Activated CD4-positive, alpha-beta memory T cell treated with anti-CD3 and anti-CD28 coated beads, Interleukin-2, amount 10 ng/mL, durations not matched to agents 7 days and 5 days (primary cell): ENCODE results near the gene STARD10. TPM values are rescaled to one million over a fixed set of nuclear protein-coding genes. Genes with fewer than 3 reads are reported as not detected.
"Not testable (repeated sequence)": the region's sequence is repeated elsewhere in the genome, so short reads cannot be mapped to it uniquely, and the experiment has no call there.

Source experiments
- CTCF ChIA-PET: fragments of 350-600 bp; sonication (Branson Sonifier 250); formaldehyde crosslinking; loops from one replicate; lab custom pipeline; 2021; ENCODE audit warnings: antibody characterized with exemption, inconsistent platforms; lab: Charles Lee
- POLR2A ChIA-PET: fragments of 350-600 bp; sonication (Branson Sonifier 250); formaldehyde crosslinking; loops from one replicate; lab custom pipeline; 2021; ENCODE audit warnings: antibody characterized with exemption; lab: Charles Lee
- DNase-seq: peaks from one replicate; pipeline ENCODE4 v3.0.0-alpha.2; 2020
- H3K27ac Mint-ChIP-seq: one replicate; pipeline ENCODE4 v1.8.0; 2021; ENCODE audit warnings: mild to moderate bottlenecking, mixed read lengths
- H3K27me3 Mint-ChIP-seq: one replicate; pipeline ENCODE4 v1.8.0; 2021; ENCODE audit warnings: mixed read lengths
- H3K36me3 Mint-ChIP-seq: one replicate; pipeline ENCODE4 v1.8.0; 2021; ENCODE audit warnings: low read depth, mixed read lengths
- H3K4me1 Mint-ChIP-seq: one replicate; pipeline ENCODE4 v1.8.0; 2021; ENCODE audit warnings: mixed read lengths
- H3K4me3 Mint-ChIP-seq: one replicate; pipeline ENCODE4 v1.8.0; 2021; ENCODE audit warnings: mild to moderate bottlenecking, mixed read lengths
- H3K9me3 Mint-ChIP-seq: one replicate; pipeline ENCODE4 v1.8.0; 2021; ENCODE audit warnings: mixed read lengths
- total RNA-seq, 2 experiments: library from RNA; stranded (reverse); gene quantifications; one replicate each; pipeline ENCODE4 v1.2.3, GENCODE V29; 2021

STARD10 gene
- total RNA-seq, 2 experiments from 2014 or later = 11.3 to 11.6 TPM

DNA sequence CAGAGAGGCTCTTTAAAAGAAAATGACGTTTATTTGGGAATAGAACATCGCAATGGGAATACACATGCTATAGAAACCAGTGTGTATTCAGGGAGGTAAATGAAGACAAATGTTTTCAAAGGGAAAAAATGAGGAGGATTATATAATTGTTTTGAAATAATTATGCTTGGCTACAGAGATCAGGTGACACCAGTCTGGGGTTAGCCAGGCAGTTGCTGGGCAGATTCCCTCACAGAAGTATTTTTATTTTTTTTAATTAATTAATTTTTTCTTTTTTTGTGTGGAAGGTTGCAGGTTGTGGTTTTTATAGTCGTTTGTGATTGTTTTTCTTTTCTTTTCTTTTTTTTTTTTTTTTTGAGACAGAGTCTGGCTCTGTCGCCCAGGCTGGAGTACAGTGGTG is 5.6 kb upstream of the STARD10 start:
- ChIA-PET POLR2A (interaction anchor here (1.1 kb wide), 1 partner anchor 75 kb away, joined by 3 read pairs; no protein-coding TSS in a partner anchor), CTCF (no interaction called here)
- Mint-ChIP-seq H3K27me3 (no peaks in the 10 kb centered on the region), H3K9me3 (no peaks in the 10 kb centered on the region), H3K36me3 (peaks cover 4% of the 10 kb centered on the region), H3K4me3 (no peak overlapping the region), H3K27ac (no peak overlapping the region), H3K4me1 (peaks cover 5% of the 10 kb centered on the region)
- no peak for DNase-seq

DNA sequence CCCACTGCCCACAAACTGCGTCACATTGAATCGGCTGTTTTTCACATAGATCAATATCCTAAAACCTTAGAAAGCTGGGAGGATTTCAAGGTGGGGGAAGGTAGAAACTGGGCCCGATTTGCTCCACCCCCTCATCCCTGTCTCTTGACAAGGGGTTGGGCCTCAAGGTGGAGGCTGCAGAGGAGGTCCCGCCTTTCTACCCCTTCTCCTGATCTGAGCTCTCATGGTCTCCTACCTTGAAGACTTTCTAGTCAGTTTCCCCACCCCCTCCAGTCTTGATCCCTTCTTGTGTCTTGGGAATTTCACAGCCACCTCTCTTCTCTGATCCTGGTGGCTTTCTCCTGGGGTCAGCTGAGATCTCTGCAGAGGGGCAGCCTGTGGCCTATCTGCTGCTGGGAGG is 4.5 kb upstream of the STARD10 start:
- POLR2A ChIA-PET = interaction anchor here (0.8 to 1.3 kb wide), 4 partner anchors 12 to 73 kb away, joined by 4 to 5 read pairs (median 4); no protein-coding TSS in a partner anchor
- no peaks in the 10 kb centered on the region for H3K9me3 Mint-ChIP-seq

DNA sequence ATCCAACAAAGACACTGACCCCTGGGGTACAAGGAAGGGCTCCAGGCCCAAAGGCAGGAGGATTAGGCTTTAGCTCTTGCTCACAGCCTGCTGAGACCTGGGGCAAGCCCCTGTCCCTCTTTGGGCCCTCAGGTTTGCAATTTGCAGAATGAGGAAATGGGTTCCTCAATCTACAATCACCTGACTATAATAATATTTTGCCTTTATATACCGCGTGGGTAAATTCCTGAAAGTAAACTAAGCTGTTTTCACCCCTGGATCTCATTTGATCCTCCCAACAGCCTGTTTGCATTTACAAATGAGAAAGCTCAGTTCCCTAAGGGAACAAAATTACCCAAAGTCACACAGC is 797 bp downstream of the STARD10 start:
- no peak for DNase-seq
- CTCF ChIA-PET = interaction anchor here (0.6 to 4.3 kb wide), 17 partner anchors 15 to 385 kb away, joined by 3 to 70 read pairs (median 3); partner anchors contain the start of genes ATG16L2 and FCHSD2
- no peaks in the 10 kb centered on the region for H3K27me3 Mint-ChIP-seq
- POLR2A ChIA-PET = interaction anchor here (1.0 to 3.9 kb wide), 6 partner anchors 11 to 350 kb away, joined by 3 to 54 read pairs (median 6); partner anchors contain the start of genes ATG16L2 and FCHSD2
- H3K27ac Mint-ChIP-seq = peak overlapping the region; percentile 96
- peak overlapping the region; percentile 93 for H3K4me3 Mint-ChIP-seq
- no peaks in the 10 kb centered on the region for H3K36me3 Mint-ChIP-seq
- H3K4me1 Mint-ChIP-seq = peaks cover 25% of the 10 kb centered on the region
- no peaks in the 10 kb centered on the region for H3K9me3 Mint-ChIP-seq

More for the DNA sequence above, 4.5 kb upstream of the STARD10 start:
- H3K27ac Mint-ChIP-seq = no peak overlapping the region
- no peaks in the 10 kb centered on the region for H3K27me3 Mint-ChIP-seq
- H3K36me3 Mint-ChIP-seq = peaks cover 4% of the 10 kb centered on the region
- no peak overlapping the region for H3K4me3 Mint-ChIP-seq
- H3K4me1 Mint-ChIP-seq = peaks cover 11% of the 10 kb centered on the region
- CTCF ChIA-PET = interaction anchor here (0.6 kb wide), 1 partner anchor 12 kb away, joined by 9 read pairs; no protein-coding TSS in a partner anchor
- no peak for DNase-seq

DNA sequence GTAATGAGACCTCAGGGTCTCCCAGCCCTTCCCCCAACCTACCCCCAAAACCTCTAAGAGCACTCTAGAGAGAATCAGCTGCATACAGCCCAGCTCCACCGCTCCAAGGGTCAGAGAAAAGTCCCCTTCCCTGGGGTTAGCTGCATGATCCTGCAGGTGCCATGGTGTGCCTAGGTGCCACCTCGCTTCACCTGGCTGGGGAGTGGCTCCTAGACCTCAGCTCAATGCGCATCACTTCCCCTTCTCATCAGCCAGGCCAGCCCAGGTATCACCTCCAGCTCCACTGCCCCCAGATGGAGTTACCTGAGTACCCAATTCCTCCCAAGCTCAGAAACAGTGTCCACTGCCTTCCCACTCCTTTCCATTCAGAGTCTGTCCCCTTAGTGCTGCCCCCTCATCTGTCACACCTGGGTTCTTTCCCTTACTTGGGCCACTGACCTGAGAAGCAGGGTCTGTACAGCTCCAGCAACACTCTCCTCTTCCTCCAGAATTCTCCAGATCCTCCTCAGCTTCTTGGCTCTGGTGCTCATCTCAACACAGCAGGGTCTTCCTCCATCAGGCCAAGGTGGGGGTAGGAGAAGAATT is 1.3 kb downstream of the STARD10 start:
- peak overlapping the region; percentile 96 for H3K27ac Mint-ChIP-seq
- POLR2A ChIA-PET = interaction anchor here (1.0 to 3.9 kb wide), 6 partner anchors 10 to 350 kb away, joined by 3 to 54 read pairs (median 6); partner anchors contain the start of genes ATG16L2 and FCHSD2
- H3K36me3 Mint-ChIP-seq = no peaks in the 10 kb centered on the region
- CTCF ChIA-PET = interaction anchor here (0.6 to 4.3 kb wide), 15 partner anchors 19 to 385 kb away, joined by 3 to 70 read pairs (median 3); partner anchors contain the start of genes ATG16L2 and FCHSD2
- peaks cover 29% of the 10 kb centered on the region for H3K4me1 Mint-ChIP-seq
- no peaks in the 10 kb centered on the region for H3K9me3 Mint-ChIP-seq
- H3K4me3 Mint-ChIP-seq = no peak overlapping the region
- H3K27me3 Mint-ChIP-seq = no peaks in the 10 kb centered on the region
- DNase-seq = no peak

DNA sequence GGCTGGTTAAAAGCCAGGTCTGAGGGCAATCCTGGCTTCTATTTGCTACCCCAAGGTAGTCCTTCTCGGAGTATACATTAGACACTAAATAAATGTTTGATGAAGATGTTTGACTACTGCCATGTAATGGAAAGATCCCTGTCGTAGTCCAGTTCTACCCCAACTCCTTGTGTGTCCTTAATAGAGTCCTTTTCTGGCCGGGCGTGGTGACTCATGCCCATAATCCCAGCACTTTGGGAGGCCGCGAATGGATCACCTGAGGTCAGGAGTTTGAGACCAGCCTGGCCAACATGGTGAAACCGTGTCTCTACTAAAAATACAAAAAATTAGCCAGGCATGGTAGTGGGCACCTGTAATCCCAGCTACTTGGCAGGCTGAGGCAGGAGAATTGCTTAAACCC is 2.6 kb downstream of the STARD10 start:
- H3K27me3 Mint-ChIP-seq, H3K9me3 Mint-ChIP-seq, H3K27ac Mint-ChIP-seq, DNase-seq, H3K36me3 Mint-ChIP-seq, H3K4me3 Mint-ChIP-seq, CTCF ChIA-PET: not testable (repeated sequence)
- peaks cover 29% of the 10 kb centered on the region for H3K4me1 Mint-ChIP-seq
- POLR2A ChIA-PET = interaction anchor here (1.0 kb wide), 1 partner anchor 22 kb away, joined by 3 read pairs; no protein-coding TSS in a partner anchor

DNA sequence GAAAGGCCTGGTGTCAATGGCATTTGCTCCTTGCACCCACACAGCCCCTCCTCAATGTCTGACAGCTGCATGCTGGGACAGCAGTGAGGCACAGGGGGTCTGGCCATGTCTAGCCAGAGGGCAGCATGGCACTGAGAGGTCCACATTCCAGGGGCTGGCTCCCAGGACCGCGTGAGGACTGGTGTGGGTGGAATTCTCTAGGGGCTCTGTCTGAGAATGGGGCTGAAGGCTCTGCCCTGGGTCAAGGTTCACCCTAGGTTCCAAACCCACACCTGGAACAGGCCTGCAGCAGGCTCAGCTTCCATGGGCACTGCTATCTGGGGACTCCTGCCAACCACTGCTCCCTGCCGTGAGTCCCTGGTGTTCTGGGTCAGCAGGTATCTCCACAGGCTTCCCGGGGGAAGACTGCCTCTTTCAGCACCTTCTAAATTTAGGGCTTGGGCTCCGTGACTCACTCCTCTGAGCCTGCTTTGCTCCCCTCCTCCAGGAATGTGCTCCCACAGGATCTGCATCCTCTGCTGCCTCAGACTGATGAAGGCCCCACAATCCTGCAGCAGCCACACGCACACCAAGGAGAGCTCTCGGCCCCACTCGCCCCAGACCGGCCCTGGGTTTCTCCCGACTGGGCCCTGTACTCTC is 4.2 kb downstream of the STARD10 start:
- no peak for DNase-seq
- Mint-ChIP-seq H3K36me3 (no peaks in the 10 kb centered on the region), H3K27ac (no peak overlapping the region), H3K27me3 (no peaks in the 10 kb centered on the region), H3K4me3 (no peak overlapping the region), H3K4me1 (peaks cover 26% of the 10 kb centered on the region), H3K9me3 (no peaks in the 10 kb centered on the region)
- CTCF ChIA-PET = interaction anchor here (1.2 to 2.2 kb wide), 2 partner anchors 23 to 65 kb away, joined by 3 to 11 read pairs; no protein-coding TSS in a partner anchor
- POLR2A ChIA-PET = interaction anchor here (0.6 kb wide), 1 partner anchor 85 kb away, joined by 3 read pairs; no protein-coding TSS in a partner anchor

DNA sequence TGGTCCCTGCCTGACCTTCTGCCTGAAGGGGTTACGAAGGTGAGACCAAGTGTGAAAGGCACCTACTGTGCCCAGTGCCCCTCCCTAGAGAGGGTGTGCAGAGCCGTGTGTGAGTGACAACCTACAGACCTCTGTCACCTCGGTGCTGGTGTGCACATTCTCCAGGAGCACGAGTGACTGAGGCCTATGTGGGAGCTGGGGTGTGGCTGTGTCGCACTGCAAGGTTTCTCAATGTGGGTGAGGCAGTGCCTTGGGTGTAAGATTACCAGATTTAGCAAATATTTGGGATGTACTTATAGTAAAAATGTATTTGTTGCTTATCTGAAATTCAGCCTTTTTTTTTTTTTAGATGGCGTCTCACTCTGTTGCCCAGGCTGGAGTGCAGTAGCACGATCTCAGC is 5.6 kb downstream of the STARD10 start:
- Mint-ChIP-seq H3K4me1 (peaks cover 17% of the 10 kb centered on the region), H3K27me3 (no peaks in the 10 kb centered on the region), H3K36me3 (no peaks in the 10 kb centered on the region), H3K27ac (no peak overlapping the region), H3K9me3 (no peaks in the 10 kb centered on the region), H3K4me3 (no peak overlapping the region)
- no peak for DNase-seq
- ChIA-PET POLR2A (interaction anchor here (1.0 kb wide), 1 partner anchor 25 kb away, joined by 3 read pairs; no protein-coding TSS in a partner anchor), CTCF (interaction anchor here (1.3 kb wide), 1 partner anchor 63 kb away, joined by 5 read pairs; no protein-coding TSS in a partner anchor)

DNA sequence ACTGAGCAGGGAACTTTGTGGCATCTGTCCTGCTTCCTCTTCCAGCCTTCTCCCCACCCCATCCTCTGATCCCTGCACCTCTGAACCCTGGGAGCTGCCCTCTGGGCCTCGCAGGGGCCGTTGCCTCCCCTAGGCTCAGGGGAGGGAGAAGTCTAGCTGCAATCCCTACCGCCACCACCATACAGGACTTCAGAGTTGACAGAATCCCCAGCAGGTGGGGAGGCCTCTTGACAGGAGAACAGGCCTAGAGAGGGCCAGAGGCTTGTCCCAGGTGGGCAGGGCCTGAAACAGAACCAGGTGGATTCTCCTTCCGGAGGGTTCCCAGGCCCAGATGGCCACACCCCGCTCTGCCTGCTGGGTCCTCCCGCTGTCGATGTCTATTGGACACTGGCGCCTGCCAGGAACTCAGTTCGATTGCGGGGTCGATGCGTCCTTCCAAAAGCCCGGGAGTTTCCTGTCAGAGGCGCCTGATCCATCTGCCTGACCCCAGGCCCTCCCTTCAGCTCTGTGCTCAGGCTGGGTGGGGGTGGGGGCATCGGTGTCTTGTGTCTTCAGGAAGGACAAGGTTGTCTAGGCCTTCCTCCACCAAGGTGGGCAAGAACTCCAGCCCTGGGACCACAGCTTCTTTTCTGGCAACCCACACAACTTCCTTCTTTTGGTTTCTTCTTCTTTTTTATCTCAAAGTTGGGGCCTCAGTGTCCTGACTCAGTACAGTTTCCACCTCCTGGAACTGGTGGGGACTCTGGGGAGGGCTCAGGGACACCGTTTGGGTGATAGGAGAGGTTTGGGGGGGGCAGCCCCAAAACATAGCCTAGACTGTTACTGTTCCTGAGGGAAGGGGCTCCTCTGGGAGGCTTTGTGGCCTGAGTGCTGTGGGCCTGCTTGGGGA is 6.4 kb downstream of the STARD10 start:
- ChIA-PET CTCF (interaction anchor here (1.0 to 1.8 kb wide), 4 partner anchors 26 to 395 kb away, joined by 3 to 5 read pairs (median 4); no protein-coding TSS in a partner anchor), POLR2A (interaction anchor here (0.9 to 1.3 kb wide), 2 partner anchors 26 to 390 kb away, joined by 3 to 4 read pairs; no protein-coding TSS in a partner anchor)
- no peak for DNase-seq
- Mint-ChIP-seq H3K36me3 (no peaks in the 10 kb centered on the region), H3K27ac (no peak overlapping the region), H3K4me1 (peaks cover 12% of the 10 kb centered on the region), H3K4me3 (no peak overlapping the region), H3K27me3 (no peaks in the 10 kb centered on the region), H3K9me3 (no peaks in the 10 kb centered on the region)

DNA sequence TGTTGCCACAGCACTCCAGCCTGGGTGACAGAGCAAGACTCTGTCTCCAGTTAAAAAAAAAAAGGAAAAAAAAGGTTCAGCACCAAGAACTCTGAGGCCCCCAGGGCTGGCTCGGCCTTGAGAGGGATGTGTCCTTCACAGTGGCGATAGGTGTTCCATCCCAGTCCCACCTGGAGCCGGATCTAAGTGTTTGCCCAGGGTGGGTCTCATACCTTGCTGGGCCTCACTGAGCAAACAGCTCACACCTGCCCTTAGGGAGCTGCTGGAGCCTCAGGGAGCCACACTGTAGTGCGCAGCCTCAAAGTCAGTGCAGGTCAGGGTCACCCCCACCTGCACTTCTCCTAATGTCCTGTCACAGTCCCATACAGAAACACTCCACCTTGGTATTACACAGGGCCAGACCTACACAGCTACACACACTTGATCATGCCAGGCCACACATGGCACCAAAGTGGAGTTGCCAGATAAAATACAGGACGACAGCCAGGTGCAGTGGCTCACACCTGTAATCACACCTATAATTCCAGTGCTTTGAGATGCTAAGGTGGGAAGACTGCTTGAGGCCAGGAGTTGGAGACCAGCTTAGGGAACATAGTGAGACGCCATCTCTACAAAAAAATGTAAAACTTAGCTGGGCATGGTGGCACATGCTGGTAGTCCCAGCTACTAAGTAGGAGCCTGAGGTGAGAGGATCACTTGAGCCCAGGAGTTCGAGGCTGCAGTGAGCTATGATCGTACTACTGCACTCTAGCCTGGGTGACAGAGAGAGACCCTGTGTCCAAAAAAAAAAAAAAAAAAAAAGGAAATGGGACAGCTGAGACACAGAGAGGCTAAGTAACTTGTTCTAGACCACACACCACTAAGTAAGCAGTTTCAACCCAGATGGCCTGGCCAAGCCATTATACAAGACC is 7.3 kb downstream of the STARD10 start:
- Mint-ChIP-seq H3K4me3 (no peak overlapping the region), H3K27ac (no peak overlapping the region)

DNA sequence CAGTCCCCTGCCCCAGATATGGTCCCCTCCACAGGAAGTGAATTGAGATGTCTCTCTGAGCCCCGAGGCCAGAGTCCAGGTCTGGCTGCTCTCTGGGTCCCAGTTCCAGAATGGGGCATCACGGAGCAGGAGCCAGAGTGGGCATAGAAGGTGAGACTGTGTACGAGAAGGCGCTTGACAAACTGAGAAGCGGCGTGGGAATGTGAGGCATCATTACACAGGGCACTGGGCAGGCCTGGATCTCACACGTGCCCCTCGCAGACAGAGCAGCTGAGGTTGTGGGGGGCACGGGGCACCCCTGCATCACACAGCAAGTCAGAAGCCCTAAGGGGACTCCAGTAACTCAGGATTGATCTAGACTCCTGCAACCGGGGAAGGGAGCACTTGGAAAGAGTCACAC is 9.2 kb downstream of the STARD10 start:
- CTCF ChIA-PET = no interaction called here
- no peak overlapping the region for H3K4me3 Mint-ChIP-seq

More for the DNA sequence above, 7.3 kb downstream of the STARD10 start:
- no peak for DNase-seq
- no peaks in the 10 kb centered on the region for H3K27me3 Mint-ChIP-seq
- H3K36me3 Mint-ChIP-seq = no peaks in the 10 kb centered on the region
- POLR2A ChIA-PET = interaction anchor here (0.9 to 1.3 kb wide), 3 partner anchors 11 to 390 kb away, joined by 3 to 4 read pairs (median 4); no protein-coding TSS in a partner anchor
- CTCF ChIA-PET = interaction anchor here (0.7 to 1.8 kb wide), 5 partner anchors 11 to 396 kb away, joined by 3 to 9 read pairs (median 4); no protein-coding TSS in a partner anchor
- H3K9me3 Mint-ChIP-seq = no peaks in the 10 kb centered on the region
- H3K4me1 Mint-ChIP-seq = peaks cover 16% of the 10 kb centered on the region

More for the DNA sequence above, 9.2 kb downstream of the STARD10 start:
- H3K36me3 Mint-ChIP-seq = no peaks in the 10 kb centered on the region
- POLR2A ChIA-PET = no interaction called here
- DNase-seq = no peak
- peaks cover 19% of the 10 kb centered on the region for H3K4me1 Mint-ChIP-seq
- H3K27me3 Mint-ChIP-seq = peaks cover 8% of the 10 kb centered on the region
- no peak overlapping the region for H3K27ac Mint-ChIP-seq
- H3K9me3 Mint-ChIP-seq = no peaks in the 10 kb centered on the region
